AG09319 (cell line): ENCODE measurements around the gene RPS19.

Experiments used
- DNase-seq: peaks from one replicate; pipeline ENCODE4 v3.0.0-alpha.2; 2010; ENCODE audit warnings: low read depth; ENCODE audit errors: extremely low read depth
- CTCF ChIP-seq: IDR thresholded peaks from 2 replicates; pipeline ENCODE4 v1.5.1; 2011; ENCODE audit warnings: low read depth, mild to moderate bottlenecking, inconsistent platforms, low read length, moderate library complexity

Gene RPS19

GRCh38 chr19:41864374-41864773 is 4.3 kb downstream of the RPS19 start:
- TF ChIP-seq CTCF = no peak

GRCh38 chr19:41866284-41866683 is 6.2 kb downstream of the RPS19 start:
- no peak for DNase-seq
- no peak for TF ChIP-seq CTCF

More at GRCh38 chr19:41864374-41864773, 4.3 kb downstream of the RPS19 start:
- no peak for DNase-seq

- no peak for TF ChIP-seq CTCF
- no peak for DNase-seq
Measured at GRCh38 chr19:41868120-41868988, 8.3 kb downstream of the RPS19 start.

DNA sequence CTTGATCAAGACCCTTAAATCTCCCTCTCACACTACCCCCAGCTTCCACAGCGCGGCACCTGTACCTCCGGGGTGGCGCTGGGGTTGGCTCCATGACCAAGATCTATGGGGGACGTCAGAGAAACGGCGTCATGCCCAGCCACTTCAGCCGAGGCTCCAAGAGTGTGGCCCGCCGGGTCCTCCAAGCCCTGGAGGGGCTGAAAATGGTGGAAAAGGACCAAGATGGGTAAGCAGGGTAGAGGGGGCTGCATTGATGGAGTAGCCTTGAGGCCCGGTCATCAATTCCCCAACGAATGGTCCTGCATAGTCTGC is 8.9 kb downstream of the RPS19 start:
- no peak for TF ChIP-seq CTCF
- no peak for DNase-seq

DNA sequence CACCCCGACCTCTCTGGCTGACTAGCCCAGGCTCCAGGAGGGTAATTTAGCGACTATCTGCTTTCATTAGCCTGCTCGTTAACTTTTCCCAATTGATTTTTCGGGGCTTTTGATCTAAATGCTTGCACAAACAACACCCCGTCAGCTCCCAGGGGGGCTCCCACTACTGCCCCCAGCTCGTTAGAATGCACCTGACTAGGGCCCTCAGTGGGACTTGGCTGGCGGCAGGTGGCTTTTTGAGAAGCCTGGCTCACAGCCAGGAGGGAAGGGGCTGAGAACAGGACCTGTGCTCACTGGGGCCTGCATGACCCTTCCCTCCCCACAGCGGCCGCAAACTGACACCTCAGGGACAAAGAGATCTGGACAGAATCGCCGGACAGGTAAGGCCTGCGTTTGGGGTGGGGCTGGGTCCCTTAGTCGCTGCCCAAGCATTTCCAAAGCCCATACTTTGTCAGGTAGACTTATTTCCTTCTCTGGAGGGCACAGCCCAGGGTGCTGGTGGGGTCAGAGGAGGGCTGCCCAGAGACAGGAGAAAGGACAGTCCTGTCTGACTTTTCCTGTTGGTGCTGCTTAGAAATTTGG is 9.4 kb downstream of the RPS19 start:
- no peak for DNase-seq
- no peak for TF ChIP-seq CTCF

GRCh38 chr19:41870401-41870873 is 10.4 kb downstream of the RPS19 start:
- no peak for DNase-seq
- TF ChIP-seq CTCF = no peak
